NOMO-1 treated with DMSO at 0.1 percent for 48 hours (cell line): ENCODE data around the gene B4GALT1.
A peak's percentile ranks its signal among the peaks of the same experiment; 100 is the strongest.
"Not testable (repeated sequence)": the region's sequence is repeated elsewhere in the genome, so short reads cannot be mapped to it uniquely, and the experiment has no call there.

ENCODE experiments used
- DNase-seq: peaks from one replicate; lab custom pipeline; 2025; ENCODE audit not compliant: unreplicated experiment; lab: John Stamatoyannopoulos, UW

B4GALT1 gene

GRCh38 chr9:33163433-33164137 lies 3.6 kb downstream of the B4GALT1 start:
- DNase-seq = no peak

- DNase-seq = no peak
Observed at GRCh38 chr9:33162721-33163311, 4.3 kb downstream of the B4GALT1 start.

GRCh38 chr9:33161589-33162132 lies 5.5 kb downstream of the B4GALT1 start:
- DNase-seq = no peak

GRCh38 chr9:33161011-33161588 lies 6.0 kb downstream of the B4GALT1 start:
- DNase-seq = peak; percentile 92

GRCh38 chr9:33160446-33160845 lies 6.7 kb downstream of the B4GALT1 start:
- DNase-seq = not testable (repeated sequence)

- DNase-seq = peak; percentile 69
Observed at GRCh38 chr9:33159777-33160127, 7.4 kb downstream of the B4GALT1 start.

- DNase-seq = peak; percentile 93
Observed at GRCh38 chr9:33158843-33159776, 8.0 kb downstream of the B4GALT1 start.

- no peak for DNase-seq
Observed at GRCh38 chr9:33157960-33158842, 8.9 kb downstream of the B4GALT1 start.

GRCh38 chr9:33155393-33155792 lies 11.7 kb downstream of the B4GALT1 start:
- DNase-seq = peak; percentile 20

- no peak for DNase-seq
Observed at GRCh38 chr9:33154371-33154770, 12.8 kb downstream of the B4GALT1 start.

- peak; percentile 79 for DNase-seq
Observed at GRCh38 chr9:33153666-33154065, 13.5 kb downstream of the B4GALT1 start.

- no peak for DNase-seq
Observed at GRCh38 chr9:33153001-33153400, 14.1 kb downstream of the B4GALT1 start.

- DNase-seq = no peak
Observed at GRCh38 chr9:33151601-33152000, 15.5 kb downstream of the B4GALT1 start.

GRCh38 chr9:33151007-33151557 lies 16.1 kb downstream of the B4GALT1 start:
- peak; percentile 48 for DNase-seq

GRCh38 chr9:33148367-33149014 lies 18.6 kb downstream of the B4GALT1 start:
- DNase-seq = no peak

GRCh38 chr9:33147416-33148169 lies 19.5 kb downstream of the B4GALT1 start:
- DNase-seq = no peak

GRCh38 chr9:33146298-33146697 lies 20.8 kb downstream of the B4GALT1 start:
- no peak for DNase-seq

GRCh38 chr9:33144551-33144950 lies 22.6 kb downstream of the B4GALT1 start:
- DNase-seq = no peak

GRCh38 chr9:33143241-33143661 lies 23.9 kb downstream of the B4GALT1 start:
- peak; percentile 90 for DNase-seq
